Ureter (tissue), 1 donor: ENCODE data around the gene TMPRSS12. TPM values are rescaled to one million over a fixed set of nuclear protein-coding genes. Genes with fewer than 3 reads are reported as not detected.
A peak's percentile ranks its signal among the peaks of the same experiment; 100 is the strongest.
"Not testable (repeated sequence)": the region's sequence is repeated elsewhere in the genome, so short reads cannot be mapped to it uniquely, and the experiment has no call there.

Source experiments
- DNase-seq: peaks from one replicate; pipeline ENCODE4 v3.0.0-alpha.2; 2020; ENCODE audit warnings: low spot score
- total RNA-seq: library from RNA; stranded (reverse); gene quantifications from one replicate; pipeline ENCODE4 v1.2.4, GENCODE V29; 2023
- donor health status: DM: yes; HTN: yes; CAD: no.

The TMPRSS12 gene
- total RNA-seq, 1 donor from 2014 or later: not detected

DNA sequence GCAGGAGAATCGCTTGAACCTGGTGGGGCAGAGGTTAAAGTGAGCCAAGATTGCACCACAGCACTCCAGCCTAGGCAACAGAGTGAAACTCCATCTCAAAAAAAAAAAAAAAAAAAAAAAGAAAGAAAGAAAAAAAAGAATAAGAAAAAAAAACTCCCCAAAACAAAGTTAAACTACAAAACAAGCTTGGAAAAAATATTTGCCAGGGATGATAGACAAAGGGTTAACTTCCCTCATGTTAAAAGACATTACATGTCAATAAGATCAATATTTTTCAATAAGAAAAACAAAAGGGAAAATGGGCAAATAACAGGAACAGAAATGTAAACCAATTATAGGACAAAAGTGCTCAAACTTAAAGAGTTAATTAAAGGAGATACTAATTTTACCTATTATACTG lies 83.2 kb downstream of the TMPRSS12 start:
- no peak for DNase-seq

DNA sequence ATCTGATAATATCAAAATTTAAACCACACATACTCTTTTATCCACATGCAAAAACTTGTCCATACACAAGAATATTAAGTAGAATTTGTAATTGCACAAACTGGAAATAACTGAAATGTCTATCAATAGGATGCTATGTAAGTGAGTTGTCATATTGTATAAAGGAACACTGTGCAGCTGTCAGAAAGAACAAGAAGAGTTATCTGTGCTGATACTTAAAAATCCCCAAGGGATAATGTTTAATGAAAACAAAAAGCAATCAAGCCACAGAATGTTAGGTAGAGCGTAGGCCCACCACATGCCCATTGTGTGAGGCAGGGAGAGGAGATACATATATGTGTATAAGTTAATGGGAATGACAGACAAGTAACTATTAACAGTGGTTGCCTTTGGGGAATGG lies 83.7 kb downstream of the TMPRSS12 start:
- no peak for DNase-seq

DNA sequence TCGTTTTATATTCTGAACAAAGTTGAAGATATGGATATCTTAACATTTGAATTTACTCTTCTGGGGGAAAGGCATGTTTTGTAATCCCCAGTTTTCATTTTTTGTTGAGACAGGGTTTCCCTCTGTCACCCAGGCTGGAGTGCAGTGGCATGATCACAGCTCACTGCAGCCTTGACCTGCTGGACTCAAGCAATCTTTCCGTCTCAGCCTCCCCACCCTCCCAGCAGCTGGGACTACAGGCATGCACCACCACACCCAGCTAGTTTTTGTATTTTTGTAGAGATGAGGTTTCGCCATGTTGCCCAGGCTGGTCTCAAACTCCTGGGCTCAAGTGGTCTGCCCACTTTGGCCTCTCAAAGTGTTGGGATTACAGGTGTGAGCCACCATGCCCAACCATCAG lies 84.2 kb downstream of the TMPRSS12 start:
- not testable (repeated sequence) for DNase-seq

DNA sequence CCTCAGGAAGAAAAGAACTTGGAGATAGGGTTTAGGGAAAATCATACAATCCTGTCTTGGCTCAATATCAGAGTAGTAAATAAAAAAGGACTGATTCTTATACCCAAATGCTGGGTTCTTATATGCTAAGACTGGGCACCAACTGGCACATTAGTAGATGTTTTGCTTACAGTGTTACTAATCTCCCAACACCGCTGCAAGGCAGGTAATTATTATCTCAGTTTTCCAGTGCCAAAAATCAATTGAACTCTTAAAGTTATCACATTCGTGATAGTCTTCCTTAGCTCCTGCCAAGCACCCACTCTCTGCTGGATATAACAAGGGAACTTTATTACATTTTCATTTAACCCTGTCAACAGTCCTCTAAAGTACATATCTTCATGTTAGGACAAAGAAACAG lies 84.6 kb downstream of the TMPRSS12 start:
- DNase-seq: no peak

DNA sequence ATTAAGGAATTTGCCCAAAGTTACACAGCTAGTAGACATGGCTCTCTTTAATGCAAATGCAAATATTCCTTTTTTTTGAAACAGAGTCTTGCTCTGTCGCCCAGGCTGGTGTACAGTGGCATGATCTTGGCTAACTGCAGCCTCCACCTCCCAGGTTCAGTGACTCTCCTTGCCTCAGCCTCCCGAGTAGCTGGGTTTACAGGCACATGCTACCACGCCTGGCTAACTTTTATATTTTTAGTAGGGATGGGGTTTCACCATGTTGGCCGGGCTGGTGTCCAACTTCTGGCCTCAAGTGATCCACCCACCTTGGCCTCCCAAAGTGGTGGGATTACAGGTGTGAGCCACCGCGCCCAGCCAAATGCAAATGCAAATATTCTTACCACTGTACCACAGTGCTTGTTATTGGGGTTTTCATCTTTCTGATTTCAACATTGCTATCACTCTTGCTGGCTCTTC lies 85.1 kb downstream of the TMPRSS12 start:
- no peak for DNase-seq

DNA sequence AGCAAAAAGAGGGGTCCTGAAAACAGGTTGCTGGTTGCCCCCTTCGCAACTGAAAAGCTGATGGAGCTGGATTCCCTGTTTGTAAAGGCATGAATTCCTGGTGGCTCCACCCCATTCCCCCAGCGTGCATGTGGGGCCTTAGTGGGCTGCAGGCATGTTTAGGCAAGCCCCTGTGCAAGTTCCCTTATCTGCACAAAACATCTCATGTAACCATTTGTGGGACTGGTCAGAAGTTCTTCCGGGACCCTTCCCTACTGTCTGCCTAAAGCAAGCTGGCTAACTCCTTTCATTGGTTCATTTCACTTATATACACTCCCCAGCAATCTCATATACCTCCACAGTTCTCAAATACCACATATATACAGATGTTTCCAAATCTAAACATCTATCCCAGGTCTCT lies 85.7 kb downstream of the TMPRSS12 start:
- peak; percentile 67 for DNase-seq

DNA sequence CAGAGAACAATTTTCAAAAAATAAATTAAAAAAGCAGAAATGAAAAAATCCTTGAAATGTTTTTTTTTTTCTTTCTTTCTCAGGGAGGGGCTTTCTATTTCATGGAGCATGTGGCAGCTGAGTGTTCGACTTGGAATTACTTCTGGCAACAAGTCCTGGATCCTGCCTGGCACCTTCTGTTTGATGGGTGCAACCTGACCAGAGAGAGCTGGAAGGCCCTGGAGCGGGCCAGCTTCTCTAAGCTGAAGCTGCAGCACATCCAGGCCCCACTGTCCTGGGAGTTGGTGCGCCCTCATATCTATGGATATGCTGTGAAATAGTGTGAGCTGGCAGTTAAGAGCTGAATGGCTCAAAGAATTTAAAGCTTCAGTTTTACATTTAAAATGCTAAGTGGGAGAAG lies 87.1 kb downstream of the TMPRSS12 start:
- DNase-seq: no peak

DNA sequence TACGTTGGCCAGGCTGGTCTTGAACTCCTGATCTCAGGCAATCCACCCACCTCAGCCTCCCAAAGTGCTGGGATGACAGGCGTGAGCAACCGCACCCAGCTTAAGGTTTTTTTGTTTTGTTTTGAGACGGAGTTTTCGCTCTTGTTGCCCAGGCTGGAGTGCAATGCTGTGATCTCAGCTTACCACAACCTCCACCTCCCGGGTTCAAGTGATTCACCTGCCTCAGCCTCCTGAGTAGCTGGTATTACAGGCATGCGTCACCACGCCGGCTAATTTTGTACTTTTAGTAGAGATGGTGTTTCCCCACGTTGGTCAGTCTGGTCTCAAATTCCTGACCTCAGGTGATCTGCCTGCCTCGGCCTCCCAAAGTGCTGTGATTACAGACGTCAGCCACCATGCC lies 87.8 kb downstream of the TMPRSS12 start:
- not testable (repeated sequence) for DNase-seq

DNA sequence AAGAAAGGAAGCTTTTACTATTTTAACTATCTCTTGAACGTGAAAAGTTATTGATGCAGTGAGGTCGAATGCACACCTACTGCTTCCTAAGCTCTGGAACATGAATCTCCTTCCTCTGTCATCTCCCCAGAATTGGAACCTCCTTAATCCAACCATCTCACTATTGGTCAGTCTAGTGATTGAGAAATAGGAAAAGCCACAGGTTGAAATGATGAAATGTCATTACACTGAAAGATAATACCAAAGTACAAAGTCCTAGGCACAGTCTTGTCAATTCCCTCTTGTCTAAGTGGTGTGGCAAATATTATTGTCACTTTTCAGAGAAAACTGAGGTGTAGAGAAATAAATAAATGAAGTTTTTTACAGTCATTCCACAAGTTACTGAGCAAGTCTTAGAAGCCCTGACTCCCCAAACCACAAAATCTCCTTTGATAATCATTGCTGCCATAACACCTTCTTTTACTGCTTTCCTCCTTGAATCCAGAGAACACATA lies 90.1 kb downstream of the TMPRSS12 start:
- no peak for DNase-seq

GRCh38 chr12:50933459-50934124 lies 90.9 kb downstream of the TMPRSS12 start:
- no peak for DNase-seq

DNA sequence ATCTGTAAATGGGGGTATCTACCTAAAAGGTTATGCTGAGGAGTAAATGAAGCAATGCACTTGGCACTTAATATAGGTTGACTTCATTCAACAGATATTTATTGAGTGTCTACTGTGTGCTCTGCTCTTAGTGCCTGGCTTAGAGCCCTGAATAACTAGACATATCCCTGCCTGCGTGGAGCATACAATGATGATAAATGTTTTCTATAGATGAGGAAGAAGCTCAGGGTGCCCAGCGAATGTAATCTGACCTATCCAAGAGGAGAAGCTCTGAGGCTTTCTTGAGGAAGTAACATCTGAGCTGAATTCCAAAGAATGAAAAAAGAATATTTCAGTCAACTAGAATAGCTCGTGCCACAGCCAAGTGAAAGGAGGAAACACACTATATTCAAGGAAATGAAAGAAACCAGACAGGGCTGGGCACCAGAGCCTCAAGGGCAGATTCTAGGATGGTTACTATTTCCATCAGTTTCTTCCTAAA lies 91.7 kb downstream of the TMPRSS12 start:
- no peak for DNase-seq

DNA sequence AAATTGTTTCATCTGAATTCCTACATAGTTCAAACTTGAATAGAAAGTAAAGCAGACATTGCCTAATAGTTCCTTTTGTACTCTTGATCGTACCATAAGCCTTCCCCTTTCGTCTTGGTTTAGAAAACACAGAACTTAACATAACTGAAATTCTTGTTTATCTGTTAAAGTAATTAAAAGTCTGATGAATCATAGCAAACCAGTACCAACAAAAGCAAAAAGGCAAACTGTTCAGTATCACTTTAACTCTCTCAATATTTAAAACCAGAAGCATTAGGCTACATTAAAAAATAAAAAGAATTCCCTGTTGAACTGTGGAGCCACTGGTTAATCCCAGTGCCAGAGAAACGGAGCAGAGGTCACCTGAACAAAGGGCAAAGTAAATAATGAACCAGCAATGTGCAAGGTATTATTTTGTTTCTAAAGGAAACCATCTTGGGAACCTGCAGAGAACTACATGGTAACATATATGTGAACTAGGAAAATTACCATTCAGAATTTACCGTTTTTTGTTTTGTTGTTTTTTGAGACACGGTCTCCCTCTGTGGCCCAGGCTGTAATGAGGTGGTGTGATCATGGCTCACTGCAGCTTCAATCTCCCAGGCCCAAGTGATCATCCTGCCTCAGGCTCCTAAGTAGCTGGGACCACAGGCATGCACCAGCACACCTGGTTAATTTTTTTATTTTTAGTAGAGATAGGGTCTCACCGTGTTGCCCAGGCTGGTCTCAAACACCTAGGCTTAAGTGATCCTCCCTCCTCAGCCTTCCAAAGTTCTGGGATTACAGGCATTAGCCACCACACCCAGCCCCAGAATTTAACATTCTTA lies 92.5 kb downstream of the TMPRSS12 start:
- no peak for DNase-seq

GRCh38 chr12:50936821-50937530 lies 94.2 kb downstream of the TMPRSS12 start:
- no peak for DNase-seq

Other genes with a start within 250 kb of the TMPRSS12 start
- 34.4 TPM for gene ATF1, start 78.8 kb upstream of the TMPRSS12 start, total RNA-seq
- not detected for gene HIGD1C, start 109.6 kb downstream of the TMPRSS12 start, total RNA-seq
- 78.4 TPM for gene SLC11A2, start 183.5 kb downstream of the TMPRSS12 start, total RNA-seq
- gene LETMD1, start 205.4 kb downstream of the TMPRSS12 start, total RNA-seq: 97.8 TPM
- gene CSRNP2, start 240.7 kb downstream of the TMPRSS12 start, total RNA-seq: 26.2 TPM